Activated CD8-positive, alpha-beta memory T cell treated with anti-CD3 and anti-CD28 coated beads for 48 hours (primary cell): ENCODE data around the gene PEX14.

ENCODE experiments used
- DNase-seq, 3 experiments: peaks; one replicate each; pipeline ENCODE4 v3.0.0-alpha.2; 2020; ENCODE audit warnings: low read depth in 2 of 3, low spot score in 2 of 3

Gene PEX14

DNA sequence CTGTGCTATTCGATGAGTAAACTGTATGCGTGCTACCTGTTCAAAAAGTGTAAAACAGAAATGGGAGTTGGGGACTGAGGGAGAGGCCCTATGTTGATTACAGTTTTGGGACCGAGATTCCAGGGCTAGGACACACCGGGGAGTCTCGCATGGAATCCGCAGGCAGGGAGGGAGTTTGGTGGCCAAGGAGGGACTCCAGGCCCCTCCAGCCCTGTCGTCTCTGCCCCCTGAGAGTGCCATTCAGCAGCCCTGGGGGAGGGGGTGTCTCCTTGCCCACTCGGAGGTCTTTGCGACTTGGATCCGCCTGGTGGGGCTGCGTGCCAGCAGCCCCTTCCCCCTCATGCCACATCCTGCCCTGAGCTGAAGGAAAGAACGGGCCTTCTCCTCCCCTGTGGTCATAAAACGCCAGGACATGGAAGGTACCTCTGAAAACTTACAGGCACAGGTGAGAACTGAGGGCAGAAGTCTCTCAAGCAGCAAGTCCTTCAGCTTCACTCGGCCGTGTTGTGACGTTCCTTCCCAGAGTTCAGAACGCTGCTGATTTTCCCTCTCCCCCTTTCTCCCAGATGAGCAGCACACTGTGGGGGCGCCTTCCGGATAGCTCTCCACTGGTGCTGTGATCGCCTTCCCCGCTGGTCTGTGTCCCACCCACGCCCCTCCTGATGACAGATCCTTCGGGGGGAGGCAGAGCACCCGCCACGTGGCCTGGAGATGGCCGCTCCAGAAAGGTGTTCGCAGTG is 141.4 kb downstream of the PEX14 start:
- DNase-seq = no peak

DNA sequence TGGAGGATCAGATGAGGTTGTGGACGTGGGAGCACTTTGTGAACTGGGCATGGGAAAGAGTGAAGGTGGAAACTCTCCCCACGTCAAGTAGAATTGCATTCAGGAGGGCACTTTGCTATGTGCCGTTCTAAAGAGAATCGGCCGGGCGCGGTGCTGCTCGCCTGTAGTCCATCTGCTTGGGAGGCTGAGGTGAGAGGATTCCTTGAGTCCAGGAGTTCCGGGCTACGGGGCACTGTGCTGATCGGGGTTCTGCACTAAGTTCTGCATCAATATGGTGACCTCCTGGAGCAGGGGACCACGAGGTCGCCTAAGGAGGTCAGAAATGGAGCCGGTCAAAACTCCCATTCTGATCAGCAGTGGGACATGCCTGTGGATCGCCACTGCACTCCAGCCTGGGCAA is 141.9 kb downstream of the PEX14 start:
- DNase-seq = no peak

DNA sequence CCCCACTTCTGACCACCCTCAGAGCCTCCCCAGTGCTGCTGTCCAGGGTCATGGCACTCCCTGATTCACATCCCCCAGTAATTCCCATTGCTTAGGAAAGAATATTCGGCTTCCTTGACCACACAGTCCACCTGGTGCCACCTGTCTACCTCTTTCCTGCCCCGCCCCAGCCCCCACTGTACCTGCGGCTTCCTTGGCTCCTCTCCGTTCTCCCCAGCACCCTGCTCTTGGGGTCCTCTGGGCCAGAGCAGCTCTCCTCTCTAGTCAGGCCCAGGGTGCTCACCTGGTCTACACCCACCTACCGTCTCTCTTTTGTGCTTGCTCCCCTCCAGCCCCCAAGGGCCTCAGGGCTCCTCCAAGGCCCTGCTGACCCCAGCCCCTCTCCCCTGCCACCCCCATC is 142.6 kb downstream of the PEX14 start:
- no peak for DNase-seq

DNA sequence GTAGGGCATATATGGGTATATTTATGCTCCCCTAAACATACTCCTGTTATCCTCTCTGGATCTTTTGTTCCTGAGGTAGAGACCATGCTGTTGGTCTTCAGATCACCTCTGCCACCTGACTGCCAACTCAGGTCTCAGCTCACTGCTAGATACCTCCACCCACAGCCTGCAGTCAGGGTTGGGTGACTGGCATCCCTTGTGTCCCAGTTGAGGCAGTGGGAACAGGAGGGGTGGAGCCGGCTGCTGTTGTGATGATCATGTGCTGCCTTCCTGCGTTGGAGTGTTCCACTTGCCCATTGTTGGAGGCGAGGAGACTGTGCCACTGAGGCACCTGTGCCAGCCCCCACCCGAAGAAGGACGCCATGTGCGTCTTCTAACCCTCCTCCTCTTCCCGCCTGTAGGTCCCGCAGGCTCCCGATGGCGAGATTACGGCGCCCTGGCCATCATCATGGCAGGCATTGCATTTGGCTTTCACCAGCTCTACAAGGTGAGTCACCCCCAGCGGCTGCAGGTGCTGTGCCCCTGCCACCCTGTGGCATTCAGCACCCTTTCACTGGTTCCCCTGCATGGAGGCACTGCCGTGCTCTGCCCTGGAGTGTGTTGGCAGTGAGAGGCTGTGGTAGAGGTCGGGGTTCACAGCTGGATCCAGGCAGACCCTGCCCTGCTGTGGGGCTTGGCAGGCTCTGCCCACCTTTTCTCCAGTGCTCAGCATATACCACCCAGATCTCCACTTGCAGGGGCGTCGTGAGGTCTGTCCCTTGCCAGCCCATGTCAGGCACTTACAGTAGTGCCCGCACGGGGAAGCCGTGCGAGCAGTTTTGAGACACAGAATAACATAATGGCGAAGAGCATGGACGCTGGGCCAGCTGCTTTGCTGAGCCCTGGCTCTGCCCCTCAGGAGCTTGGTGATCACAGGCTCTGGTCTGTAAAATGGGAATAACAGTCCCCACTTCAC is 143.5 kb downstream of the PEX14 start:
- no peak for DNase-seq

DNA sequence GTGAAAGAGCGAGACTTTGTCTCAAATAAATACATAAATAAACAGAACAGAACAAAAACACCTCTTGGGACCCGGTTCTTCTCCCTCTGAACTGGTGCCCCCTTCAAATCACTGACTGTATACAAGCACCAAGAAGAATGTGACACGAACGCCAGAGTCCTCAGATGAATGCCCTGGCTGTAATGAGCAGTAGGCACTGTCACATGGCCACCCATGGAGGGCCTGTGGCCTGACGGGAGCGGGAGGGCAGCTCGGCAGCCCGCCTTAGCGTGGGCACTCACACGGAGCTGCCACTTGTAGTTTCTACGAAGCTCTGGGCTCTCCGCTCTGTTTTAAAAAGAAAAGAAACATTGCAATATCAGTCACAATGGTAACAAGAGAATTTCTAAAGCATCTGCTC is 146.0 kb downstream of the PEX14 start:
- no peak for DNase-seq

DNA sequence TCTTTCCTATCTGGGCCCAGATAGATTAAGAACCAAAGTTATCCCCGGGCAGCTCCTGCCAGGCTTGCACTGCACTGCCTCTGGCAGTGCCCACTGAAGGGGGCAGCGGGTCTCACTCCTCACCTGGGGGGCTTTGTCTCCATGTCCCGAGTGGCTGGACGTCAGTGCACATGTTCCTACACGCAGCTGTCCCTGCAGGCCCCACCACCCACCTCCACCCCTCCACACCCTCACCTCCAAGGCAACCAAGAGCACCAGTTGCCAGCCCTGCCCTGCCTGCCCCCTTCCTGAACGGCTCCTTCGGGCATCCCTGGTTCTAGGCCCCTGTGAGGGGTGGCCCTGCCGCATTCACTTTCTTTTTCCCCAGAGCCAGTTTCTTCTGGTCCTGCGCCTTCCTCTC is 147.2 kb downstream of the PEX14 start:
- no peak for DNase-seq

DNA sequence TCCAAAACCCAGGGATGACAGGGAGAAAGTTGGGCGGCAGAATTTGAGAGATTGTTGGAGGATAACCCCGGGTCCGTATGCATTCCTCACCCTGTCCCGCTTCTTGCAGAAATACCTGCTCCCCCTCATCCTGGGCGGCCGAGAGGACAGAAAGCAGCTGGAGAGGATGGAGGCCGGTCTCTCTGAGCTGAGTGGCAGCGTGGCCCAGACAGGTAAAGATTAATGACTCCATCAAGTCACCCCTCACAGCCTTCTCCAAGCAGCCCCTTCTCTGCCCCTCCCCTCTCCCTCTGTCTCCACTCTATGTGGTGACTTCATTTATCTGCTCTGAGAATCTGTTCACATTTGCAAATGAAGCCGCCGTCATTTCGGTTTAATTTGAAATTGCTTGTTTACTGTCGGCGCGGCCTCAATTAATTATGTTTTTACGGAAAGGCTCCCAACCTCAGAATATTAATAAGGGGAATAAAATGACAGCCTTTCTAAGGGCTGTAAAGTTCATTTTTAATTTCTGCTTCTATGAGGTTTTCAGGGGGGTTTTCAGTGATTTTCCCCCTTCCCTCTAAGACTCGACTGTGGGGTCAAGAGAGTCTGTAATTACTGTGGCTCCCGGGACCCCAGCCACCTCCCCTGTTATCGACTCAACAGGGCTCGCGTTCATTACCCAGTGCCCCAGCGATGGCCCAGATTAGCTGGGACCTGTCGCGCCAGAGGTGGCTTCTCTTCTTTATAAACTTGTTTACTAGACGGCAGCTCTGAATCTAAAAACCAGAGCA is 148.3 kb downstream of the PEX14 start:
- DNase-seq = no peak

DNA sequence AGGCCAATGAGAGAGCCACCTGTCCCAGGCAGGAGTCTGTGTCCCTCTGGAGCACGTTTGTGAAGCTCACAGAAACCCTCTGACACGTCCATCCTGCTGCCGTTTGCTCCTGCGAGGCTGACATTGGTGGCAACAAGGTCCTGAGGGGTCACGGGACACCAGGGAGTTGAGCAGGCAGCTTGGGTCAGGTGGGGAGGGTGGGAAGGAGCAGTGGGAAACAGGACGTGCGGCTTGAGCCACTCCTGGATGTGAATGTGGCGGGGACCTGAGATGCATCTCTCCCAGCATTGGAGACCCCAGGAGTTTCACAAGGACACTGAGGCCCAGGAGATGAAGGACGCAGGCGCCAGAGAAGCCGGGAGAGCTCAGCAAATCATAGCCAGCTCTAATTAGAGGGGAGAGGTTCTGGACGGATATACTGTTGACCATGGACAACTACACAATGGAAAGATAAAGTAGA is 149.0 kb downstream of the PEX14 start:
- DNase-seq = no peak

DNA sequence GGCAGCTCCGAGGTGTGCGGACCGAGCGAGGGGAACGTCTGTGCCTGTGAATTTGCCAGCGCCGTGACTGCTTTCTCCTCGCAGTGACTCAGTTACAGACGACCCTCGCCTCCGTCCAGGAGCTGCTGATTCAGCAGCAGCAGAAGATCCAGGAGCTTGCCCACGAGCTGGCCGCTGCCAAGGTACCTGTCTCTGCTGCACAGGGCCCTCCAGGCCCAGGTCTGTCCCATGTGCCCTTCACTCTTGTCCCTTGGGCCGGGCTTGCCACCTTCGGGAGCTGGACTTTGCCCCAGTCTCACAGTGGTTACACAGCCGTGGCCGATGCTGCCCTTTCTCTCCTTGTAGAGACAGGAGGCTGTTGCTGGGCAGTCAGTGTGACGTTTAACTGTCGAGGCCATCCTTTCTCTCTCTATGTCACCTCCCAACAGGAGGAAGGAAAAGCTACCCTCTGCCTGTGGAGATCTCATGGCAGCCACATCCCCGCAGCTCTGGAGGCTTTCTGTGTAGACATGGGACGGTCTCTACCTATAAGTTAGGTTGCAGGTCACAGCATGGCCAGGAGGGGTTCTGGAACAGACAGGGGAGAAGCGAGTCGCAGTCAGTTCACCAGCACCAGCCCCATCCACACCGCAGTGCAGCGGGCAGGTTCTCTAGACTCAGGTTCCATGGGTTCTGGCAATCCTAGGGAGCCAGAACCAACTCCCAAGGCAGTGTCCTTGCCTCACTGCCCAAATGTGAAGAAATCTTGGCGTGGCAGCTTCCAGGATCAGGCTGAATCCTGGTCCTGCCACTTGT is 149.7 kb downstream of the PEX14 start:
- no peak for DNase-seq

DNA sequence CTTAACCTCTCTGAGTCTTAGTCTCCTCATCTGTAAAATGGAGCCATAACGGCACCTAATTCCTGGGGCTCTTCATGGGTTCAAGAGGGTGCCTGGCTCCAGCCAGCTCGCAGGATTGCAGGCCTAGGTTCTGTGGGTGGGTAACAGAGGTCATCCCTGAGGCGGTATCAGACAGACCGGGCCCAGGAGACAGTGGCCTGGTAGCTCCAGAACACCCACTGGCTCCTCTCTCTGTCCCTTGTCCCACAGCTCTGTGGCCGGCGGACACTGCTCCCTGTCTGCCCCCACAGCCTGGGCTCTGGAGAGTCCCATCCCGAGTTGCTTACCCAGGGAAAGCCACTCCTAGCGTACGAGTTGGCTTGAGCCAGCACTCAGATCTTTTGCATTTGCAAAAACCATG is 150.3 kb downstream of the PEX14 start:
- no peak for DNase-seq

DNA sequence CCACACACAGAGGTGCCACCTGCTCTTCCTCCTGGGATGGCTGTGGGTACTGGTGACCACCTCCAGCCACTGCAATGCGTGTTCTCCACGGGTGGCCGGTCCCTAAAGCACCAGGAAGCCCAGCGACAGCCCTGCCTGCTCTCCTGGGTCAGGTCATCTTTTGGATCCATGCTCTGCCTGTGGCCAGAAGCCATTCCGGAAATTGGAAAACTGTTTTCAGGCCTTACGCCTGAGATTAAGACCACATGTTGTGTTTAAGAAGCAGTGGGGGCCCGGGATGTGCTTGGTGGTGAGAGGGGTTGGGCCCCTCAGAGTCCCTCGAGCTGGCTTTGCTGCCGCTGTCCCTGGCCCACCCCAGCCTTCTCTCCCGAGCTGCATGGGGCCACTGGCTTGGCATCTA is 150.8 kb downstream of the PEX14 start:
- DNase-seq = no peak

DNA sequence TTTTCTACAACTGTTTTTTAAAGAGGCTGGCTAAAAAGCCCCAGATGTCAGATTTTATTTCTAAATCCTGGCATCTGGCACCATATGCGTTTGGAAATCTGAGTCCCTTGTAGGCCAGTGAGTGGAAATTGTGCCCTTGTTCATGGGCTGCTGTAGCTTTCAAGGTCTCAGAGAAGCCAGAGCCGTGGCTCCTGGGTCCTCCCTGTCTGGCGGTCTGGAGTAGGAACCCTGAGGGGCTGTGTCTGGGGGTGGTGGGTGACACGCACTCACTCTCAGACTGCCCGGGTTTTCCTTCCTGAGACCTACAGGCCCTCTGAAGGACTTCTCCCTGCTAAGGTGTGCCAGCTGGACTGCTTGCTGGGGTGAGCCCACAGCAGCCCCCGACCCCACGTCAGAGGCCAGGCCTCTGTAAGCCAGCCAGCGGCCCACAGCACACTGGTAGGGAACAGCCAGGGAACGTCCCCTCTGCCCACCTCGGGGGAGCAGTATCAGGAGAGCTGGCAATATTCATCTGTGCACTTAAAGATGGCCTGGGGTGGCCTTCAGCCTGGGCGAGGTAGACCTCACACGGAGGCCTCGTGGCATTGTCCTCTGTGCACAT is 151.5 kb downstream of the PEX14 start:
- DNase-seq = no peak

DNA sequence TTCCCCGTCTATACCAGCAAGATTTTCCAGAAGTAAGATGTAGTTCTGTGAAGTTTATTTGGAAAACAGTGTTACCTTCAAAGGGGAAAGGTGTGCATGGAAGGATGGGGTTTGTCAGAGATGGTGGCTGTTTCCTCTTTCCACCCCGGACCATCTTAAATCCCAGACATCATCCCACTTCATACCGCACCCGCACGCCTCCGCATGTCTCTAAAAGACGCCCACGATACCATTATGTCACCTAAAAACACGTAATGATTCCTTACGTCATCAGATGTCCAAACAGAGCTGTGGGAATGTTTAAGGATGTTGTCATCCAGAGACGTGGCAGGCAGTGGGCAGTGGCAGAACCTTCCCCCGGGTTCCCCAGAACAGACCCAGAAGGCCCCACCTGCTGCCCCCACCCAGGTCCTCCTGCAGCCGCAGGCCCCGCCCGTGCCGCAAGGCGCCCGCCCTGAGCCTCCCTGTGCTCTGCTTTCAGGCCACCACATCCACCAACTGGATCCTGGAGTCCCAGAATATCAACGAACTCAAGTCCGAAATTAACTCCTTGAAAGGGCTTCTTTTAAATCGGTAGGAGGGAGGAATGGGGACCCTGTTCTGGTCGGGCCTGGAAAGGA is 152.2 kb downstream of the PEX14 start:
- no peak for DNase-seq

DNA sequence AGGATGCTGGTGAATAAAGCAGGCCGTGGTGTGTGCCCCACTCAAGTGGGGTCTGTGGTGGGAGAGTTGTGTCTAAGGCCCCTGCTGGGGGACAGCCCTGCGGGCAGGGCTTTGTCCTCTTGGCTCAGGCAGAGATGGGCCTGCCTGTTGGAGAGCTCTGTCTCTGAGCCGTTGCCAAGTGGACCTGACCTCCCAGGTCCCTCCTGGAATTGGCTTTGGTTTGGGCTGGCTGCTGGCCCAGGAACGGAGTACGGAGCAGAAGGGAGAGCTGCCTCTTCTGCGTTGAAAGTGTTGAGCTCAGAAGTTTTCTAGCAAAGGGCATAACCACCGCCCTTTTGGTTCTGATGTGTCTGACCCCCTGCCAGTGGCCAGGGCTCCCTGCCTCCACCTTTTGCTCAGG is 153.9 kb downstream of the PEX14 start:
- DNase-seq = no peak

DNA sequence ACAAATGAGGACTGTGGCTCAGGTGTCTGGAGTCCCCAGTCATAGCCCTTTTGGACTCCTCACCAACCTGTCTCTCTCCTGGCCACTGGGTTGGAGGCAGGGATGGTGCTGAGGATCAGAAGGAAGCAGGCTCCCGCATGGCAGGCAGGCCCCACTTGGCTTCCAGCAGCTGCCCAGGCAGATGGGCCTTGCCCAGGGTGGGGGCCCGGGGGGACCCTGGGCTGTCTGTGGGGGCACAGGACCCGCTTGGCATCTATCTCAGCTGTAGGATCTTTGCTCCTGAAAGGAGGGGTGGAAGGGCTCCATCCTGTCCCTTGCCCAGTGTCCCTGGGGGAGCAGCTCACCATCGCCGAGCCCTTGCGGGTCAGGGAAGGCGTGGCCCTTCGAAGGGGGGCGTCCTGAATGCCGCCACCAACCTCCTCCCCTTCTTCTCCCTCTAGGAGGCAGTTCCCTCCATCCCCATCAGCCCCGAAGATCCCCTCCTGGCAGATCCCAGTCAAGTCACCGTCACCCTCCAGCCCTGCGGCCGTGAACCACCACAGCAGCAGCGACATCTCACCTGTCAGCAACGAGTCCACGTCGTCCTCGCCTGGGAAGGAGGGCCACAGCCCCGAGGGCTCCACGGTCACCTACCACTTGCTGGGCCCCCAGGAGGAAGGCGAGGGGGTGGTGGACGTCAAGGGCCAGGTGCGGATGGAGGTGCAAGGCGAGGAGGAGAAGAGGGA is 154.5 kb downstream of the PEX14 start:
- DNase-seq = no peak

DNA sequence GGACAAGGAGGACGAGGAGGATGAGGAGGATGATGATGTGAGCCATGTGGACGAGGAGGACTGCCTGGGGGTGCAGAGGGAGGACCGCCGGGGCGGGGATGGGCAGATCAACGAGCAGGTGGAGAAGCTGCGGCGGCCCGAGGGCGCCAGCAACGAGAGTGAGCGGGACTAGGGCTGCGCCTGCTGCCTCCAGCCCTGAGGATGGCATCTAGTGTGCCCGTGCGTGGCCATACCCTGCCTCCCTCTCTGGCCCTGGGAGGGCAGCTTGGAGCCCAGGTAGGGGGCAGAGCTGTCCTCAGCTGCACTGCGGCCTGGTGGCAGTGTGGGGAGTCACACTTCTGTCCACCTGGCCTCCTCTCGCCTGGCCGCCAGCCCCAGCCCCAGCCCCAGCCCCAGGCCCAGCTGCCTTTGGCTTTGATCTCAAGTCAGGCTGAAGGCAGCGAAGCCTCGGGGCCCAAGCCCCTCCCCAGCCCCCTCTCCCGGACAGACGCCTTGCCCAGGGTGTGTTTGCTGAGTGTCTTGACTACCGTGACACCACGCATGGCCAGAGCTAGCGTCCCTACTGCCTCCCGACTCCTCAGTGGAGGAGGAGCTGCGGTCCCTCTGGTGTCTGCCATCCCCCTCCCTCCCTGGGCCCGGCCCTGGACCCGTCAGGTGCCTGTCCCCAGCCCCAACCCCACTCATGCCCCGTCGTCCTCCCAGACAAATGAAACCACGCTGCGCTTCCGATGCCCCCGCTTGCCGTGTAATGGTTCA is 155.2 kb downstream of the PEX14 start:
- DNase-seq = no peak

DNA sequence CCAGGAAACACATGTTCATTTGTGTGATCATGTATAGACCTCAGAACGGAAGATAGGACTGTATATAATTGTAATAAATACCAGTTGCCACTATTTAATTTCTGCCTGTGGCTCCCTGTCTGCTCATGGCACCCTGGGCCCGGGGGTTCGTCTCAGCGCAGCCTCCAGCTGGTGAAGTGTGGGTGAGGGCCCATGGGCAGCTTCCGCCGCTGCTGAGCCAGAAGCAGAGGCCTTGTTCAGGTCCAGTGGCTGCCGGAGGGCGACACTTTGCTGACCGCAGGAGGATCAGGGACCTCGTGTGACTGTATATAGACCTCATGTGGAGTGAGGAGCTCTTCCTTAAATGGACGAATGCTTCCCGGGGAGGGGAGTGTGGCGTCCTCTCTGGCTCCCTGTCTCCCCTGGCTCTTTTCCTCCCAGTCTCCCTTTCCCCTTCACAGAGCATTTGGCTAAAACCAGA is 155.9 kb downstream of the PEX14 start:
- no peak for DNase-seq

DNA sequence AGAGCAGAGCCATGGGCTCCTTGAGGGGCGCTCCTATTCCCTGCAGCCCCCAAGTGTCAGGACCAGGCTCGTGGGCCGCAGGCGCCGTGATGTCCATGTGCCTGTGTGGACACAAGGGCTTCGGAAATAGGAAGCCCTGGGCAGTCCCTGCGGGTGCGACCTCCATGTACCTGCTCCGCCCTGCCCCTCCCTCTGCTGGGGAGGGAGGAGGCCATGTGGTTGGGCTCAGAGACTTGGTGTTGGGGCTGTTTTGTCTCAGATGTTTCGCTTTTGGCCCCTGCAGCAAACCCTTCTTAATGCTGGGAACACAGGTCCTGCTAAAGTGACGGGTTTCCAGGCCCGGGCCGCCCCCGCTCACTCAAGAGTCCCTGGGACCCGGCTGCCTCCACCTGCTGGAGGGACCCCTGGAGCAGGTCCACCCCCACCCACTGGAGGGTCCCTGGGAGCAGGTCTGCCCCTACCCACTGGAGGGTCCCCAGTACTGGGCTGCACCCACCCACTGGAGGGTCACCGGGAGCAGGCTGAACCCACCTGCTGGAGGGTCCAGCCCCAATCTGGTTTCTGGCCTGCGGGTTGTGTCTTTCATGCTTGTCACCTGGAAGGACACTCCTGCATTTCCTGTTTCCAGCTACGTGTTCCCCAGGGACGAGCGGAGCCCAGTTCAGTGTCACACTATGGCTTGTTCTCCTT is 156.5 kb downstream of the PEX14 start:
- DNase-seq = no peak
